ENCODE results near the gene RPEL1. TPM values are rescaled to one million over a fixed set of nuclear protein-coding genes. Genes with fewer than 3 reads are reported as not detected.

RPEL1 gene
- total and polyA plus RNA-seq, 4 donors: not detected

GRCh38 chr10:103280506-103280905 lies 34.8 kb downstream of the RPEL1 start:
- Histone ChIP-seq H3K4me3 (ENCODE audit: low read depth in 1 of 3, low read length in 3 of 3) (no peak overlapping the region), H3K36me3 (ENCODE audit: control insufficient read depth in 4 of 4, insufficient read depth in 3 of 4, low read depth in 1 of 4, low read length in 3 of 4) (no peaks in the 10 kb centered on the region), H3K4me1 (ENCODE audit: control insufficient read depth in 4 of 4, insufficient read depth in 4 of 4, low read length in 3 of 4) (peaks cover 5 to 14% (median 9%) of the 10 kb centered on the region in 4 donors), H3K27ac (ENCODE audit: low read depth in 1 of 2, low read length in 2 of 2) (no peak overlapping the region), H3K9ac (ENCODE audit: low read depth in 1 of 2, low read length in 2 of 2) (no peak overlapping the region), H3K9me3 (ENCODE audit: control insufficient read depth in 4 of 4, low read length in 3 of 4) (no peaks in the 10 kb centered on the region), H3K27me3 (ENCODE audit: control insufficient read depth in 4 of 4, insufficient read depth in 4 of 4, low read length in 3 of 4) (peaks cover 3 to 13% (median 6%) of the 10 kb centered on the region in 4 donors)
- TF ChIP-seq SP1 (IDR thresholded peaks at IDR 0.05): no peak
- WGBS: 84% methylated on average over 2 of the region's 2 CpGs
- DNase-seq (ENCODE audit: low spot score): no peak

- WGBS: 3% methylated on average over 14 of the region's 14 CpGs
- no peaks in the 10 kb centered on the region for H3K9me3 ChIP-seq (ENCODE audit: control insufficient read depth in 4 of 4, low read length in 3 of 4)
- H3K4me3 ChIP-seq (ENCODE audit: low read depth in 1 of 3, low read length in 3 of 3): no peak overlapping the region
- H3K36me3 ChIP-seq (ENCODE audit: control insufficient read depth in 4 of 4, insufficient read depth in 3 of 4, low read depth in 1 of 4, low read length in 3 of 4): no peaks in the 10 kb centered on the region
- DNase-seq (ENCODE audit: low spot score): no peak
- no peak overlapping the region for H3K9ac ChIP-seq (ENCODE audit: low read depth in 1 of 2, low read length in 2 of 2)
- H3K4me1 ChIP-seq (ENCODE audit: control insufficient read depth in 4 of 4, insufficient read depth in 4 of 4, low read length in 3 of 4): peaks cover 5 to 14% (median 9%) of the 10 kb centered on the region in 4 donors
- TF ChIP-seq JUND (IDR thresholded peaks at IDR 0.05) (no peak), NR2F2 (IDR thresholded peaks at IDR 0.05) (no peak), CTCF (IDR thresholded peaks at IDR 0.05; ENCODE audit: low read depth, low read length, missing input control) (no peak), FOXA2 (IDR thresholded peaks at IDR 0.05) (no peak), RAD21 (IDR thresholded peaks at IDR 0.05) (no peak), TAF1 (conservative IDR thresholded peaks at IDR 0.05) (no peak)
- H3K27me3 ChIP-seq (ENCODE audit: control insufficient read depth in 4 of 4, insufficient read depth in 4 of 4, low read length in 3 of 4): peaks cover 0 to 13% (median 3%) of the 10 kb centered on the region in 4 donors
- no peak overlapping the region for H3K27ac ChIP-seq (ENCODE audit: low read depth in 1 of 2, low read length in 2 of 2)
Observed at GRCh38 chr10:103281753-103282152, 36.1 kb downstream of the RPEL1 start.

GRCh38 chr10:103282961-103283360 lies 37.3 kb downstream of the RPEL1 start:
- Histone ChIP-seq H3K27ac (ENCODE audit: low read depth in 1 of 2, low read length in 2 of 2) (no peak overlapping the region), H3K4me1 (ENCODE audit: control insufficient read depth in 4 of 4, insufficient read depth in 4 of 4, low read length in 3 of 4) (peaks cover 0 to 5% (median 2%) of the 10 kb centered on the region in 4 donors), H3K27me3 (ENCODE audit: control insufficient read depth in 4 of 4, insufficient read depth in 4 of 4, low read length in 3 of 4) (peaks cover 0 to 3% (median under 1%) of the 10 kb centered on the region in 4 donors), H3K4me3 (ENCODE audit: low read depth in 1 of 3, low read length in 3 of 3) (no peak overlapping the region), H3K36me3 (ENCODE audit: control insufficient read depth in 4 of 4, insufficient read depth in 3 of 4, low read depth in 1 of 4, low read length in 3 of 4) (no peaks in the 10 kb centered on the region), H3K9ac (ENCODE audit: low read depth in 1 of 2, low read length in 2 of 2) (no peak overlapping the region), H3K9me3 (ENCODE audit: control insufficient read depth in 4 of 4, low read length in 3 of 4) (no peaks in the 10 kb centered on the region)
- DNase-seq (ENCODE audit: low spot score): no peak
- no peak for TF ChIP-seq ATF3 (IDR thresholded peaks at IDR 0.05)
- TF ChIP-seq JUND (IDR thresholded peaks at IDR 0.05): no peak
- WGBS: 50% methylated on average over 1 of the region's 1 CpG

GRCh38 chr10:103284170-103284569 lies 38.5 kb downstream of the RPEL1 start:
- no peaks in the 10 kb centered on the region for H3K27me3 ChIP-seq (ENCODE audit: control insufficient read depth in 4 of 4, insufficient read depth in 4 of 4, low read length in 3 of 4)
- no peaks in the 10 kb centered on the region for H3K36me3 ChIP-seq (ENCODE audit: control insufficient read depth in 4 of 4, insufficient read depth in 3 of 4, low read depth in 1 of 4, low read length in 3 of 4)
- no peak for DNase-seq (ENCODE audit: low spot score)
- H3K9ac ChIP-seq (ENCODE audit: low read depth in 1 of 2, low read length in 2 of 2): no peak overlapping the region
- WGBS: 50% methylated on average over 11 of the region's 11 CpGs
- peaks cover 0 to 5% (median under 1%) of the 10 kb centered on the region in 4 donors for H3K4me1 ChIP-seq (ENCODE audit: control insufficient read depth in 4 of 4, insufficient read depth in 4 of 4, low read length in 3 of 4)
- no peak overlapping the region for H3K27ac ChIP-seq (ENCODE audit: low read depth in 1 of 2, low read length in 2 of 2)
- no peaks in the 10 kb centered on the region for H3K9me3 ChIP-seq (ENCODE audit: control insufficient read depth in 4 of 4, low read length in 3 of 4)
- H3K4me3 ChIP-seq (ENCODE audit: low read depth in 1 of 3, low read length in 3 of 3): no peak overlapping the region
- TF ChIP-seq RXRA (IDR thresholded peaks at IDR 0.05) (peak in 1 of 2 donors; percentile 51), MAX (IDR thresholded peaks at IDR 0.05) (no peak), ZBTB33 (IDR thresholded peaks at IDR 0.05) (no peak), FOXA2 (IDR thresholded peaks at IDR 0.05) (no peak), HNF4A (conservative IDR thresholded peaks at IDR 0.05) (peak in 1 of 2 donors; percentile 49), RAD21 (IDR thresholded peaks at IDR 0.05) (no peak), JUND (IDR thresholded peaks at IDR 0.05) (peak in 1 of 2 donors; percentile 90), YY1 (IDR thresholded peaks at IDR 0.05) (peak; percentile 29), GABPA (IDR thresholded peaks at IDR 0.05 in 1 of 2, conservative IDR thresholded peaks at IDR 0.05 in 1 of 2) (no peak), CTCF (IDR thresholded peaks at IDR 0.05; ENCODE audit: low read depth, low read length, missing input control) (no peak)
